AG09309 (cell line): ENCODE results near the gene HS3ST1.

ENCODE experiments used
- DNase-seq: peaks from one replicate; pipeline ENCODE4 v3.0.0-alpha.2; 2010; ENCODE audit warnings: low read depth
- H3K4me3 ChIP-seq: 2 replicates; pipeline ENCODE4 v1.5.1; 2011; ENCODE audit warnings: mild to moderate bottlenecking, low read depth, low read length, moderate library complexity; ENCODE audit not compliant: control insufficient read depth
- TF ChIP-seq, protein P1 (sequence below): IDR thresholded peaks from 2 replicates; pipeline ENCODE4 v1.5.1; 2011; ENCODE audit warnings: mild to moderate bottlenecking, low read depth, low read length, inconsistent platforms; ENCODE audit not compliant: insufficient read depth, control insufficient read depth; ENCODE audit errors: missing control alignments

Gene HS3ST1

DNA sequence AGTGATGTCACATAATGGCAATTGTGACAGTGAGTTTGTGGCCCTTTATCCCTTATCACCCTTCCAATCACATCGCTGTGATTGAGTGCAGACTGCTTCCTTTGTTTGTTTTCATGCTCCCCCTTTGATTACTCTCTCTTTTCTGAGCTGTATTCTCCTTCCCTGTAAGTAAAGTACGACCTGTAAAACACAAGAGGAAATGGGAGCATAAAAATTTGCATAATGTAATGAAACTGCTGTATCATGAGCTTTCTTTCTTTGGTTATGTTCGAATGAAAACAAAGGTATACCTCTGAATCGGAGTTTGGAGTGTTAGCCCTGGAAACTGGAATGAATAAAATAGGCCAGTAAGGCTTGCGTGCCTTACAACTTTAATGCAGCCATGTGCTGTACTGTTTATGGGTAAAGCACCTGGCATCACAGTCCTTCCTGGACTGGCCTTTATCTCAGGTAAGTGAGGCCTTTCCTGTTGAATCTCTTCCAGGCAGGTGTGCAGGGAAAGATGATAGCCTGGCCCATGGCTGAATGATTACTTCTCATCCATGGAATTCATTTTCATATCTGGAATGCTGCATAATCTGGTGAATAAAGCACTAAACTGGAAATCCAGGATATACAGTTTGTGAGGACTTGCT is 26.6 kb upstream of the HS3ST1 start:
- no peak overlapping the region for H3K4me3 ChIP-seq
- DNase-seq, result no peak
- TF ChIP-seq, protein P1, sequence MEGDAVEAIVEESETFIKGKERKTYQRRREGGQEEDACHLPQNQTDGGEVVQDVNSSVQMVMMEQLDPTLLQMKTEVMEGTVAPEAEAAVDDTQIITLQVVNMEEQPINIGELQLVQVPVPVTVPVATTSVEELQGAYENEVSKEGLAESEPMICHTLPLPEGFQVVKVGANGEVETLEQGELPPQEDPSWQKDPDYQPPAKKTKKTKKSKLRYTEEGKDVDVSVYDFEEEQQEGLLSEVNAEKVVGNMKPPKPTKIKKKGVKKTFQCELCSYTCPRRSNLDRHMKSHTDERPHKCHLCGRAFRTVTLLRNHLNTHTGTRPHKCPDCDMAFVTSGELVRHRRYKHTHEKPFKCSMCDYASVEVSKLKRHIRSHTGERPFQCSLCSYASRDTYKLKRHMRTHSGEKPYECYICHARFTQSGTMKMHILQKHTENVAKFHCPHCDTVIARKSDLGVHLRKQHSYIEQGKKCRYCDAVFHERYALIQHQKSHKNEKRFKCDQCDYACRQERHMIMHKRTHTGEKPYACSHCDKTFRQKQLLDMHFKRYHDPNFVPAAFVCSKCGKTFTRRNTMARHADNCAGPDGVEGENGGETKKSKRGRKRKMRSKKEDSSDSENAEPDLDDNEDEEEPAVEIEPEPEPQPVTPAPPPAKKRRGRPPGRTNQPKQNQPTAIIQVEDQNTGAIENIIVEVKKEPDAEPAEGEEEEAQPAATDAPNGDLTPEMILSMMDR, result no peak

DNA sequence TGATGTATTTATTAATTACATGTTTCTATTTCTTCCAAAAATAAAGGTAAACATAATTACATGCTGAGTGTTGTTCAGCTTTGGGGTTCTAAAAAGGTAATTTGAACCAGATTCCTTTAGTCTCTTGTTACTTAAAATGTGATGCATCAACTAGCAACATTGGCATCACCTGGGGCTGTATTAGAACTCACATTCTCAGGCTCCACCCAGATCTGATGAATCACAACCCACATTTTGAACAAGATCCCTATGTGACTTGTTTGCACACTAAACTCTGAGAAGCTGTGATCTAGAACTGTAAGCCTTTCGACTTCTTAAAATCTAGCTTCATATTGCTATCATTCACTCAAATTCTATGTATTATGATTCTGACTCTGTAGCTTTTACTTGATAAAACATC is 23.0 kb upstream of the HS3ST1 start:
- no peak overlapping the region for H3K4me3 ChIP-seq
- TF ChIP-seq, protein P1, result no peak
- no peak for DNase-seq

DNA sequence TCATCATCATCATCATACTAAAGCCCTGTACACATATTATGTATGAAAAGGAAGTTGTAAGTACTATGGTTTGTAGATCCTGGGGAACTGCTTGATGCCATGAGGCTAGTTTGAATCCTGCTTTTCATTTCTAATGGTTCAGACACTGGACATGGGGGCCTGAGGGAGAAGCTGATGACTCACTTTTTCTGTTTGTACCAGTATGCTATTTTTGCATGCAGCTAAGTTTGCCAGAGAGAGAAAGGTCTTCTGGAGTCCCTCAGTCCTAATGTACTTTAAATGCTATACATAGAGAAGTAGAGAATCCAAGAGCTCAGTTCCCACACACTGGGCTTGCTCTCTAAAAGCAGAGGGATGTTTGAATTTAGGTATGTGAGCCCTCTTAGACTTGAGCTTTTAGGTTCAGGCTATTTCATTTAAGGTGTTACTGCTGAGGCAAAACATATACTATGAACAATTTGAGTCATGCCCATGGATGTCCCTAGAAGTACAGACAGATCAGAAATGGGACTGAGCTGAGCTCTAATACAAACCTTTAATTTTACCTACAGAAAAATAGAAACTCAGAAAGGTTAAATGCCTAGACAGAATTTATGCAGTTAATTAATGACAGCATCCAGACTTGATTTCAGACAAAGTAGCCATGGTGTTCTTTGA is 17.6 kb upstream of the HS3ST1 start:
- TF ChIP-seq, protein P1, result no peak
- H3K4me3 ChIP-seq, result no peak overlapping the region
- no peak for DNase-seq

DNA sequence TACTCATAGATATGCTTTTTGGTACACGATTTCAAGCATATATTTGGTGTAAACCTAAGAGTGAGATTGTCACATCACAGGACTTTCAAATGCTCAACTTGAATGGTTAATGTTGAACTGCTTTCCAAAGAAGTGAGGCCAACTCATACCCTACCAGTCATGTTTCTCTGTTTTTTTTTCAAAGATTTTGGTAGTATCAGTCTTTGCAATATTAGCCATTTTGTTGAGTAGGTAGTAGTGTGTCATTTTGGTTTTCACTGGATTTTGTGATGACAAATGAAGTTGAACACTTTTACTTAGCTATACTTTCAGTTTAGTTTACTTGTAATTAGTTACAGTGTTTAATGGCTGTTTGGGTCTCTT is 12.5 kb upstream of the HS3ST1 start:
- H3K4me3 ChIP-seq, result no peak overlapping the region
- no peak for DNase-seq
- TF ChIP-seq, protein P1, result no peak

DNA sequence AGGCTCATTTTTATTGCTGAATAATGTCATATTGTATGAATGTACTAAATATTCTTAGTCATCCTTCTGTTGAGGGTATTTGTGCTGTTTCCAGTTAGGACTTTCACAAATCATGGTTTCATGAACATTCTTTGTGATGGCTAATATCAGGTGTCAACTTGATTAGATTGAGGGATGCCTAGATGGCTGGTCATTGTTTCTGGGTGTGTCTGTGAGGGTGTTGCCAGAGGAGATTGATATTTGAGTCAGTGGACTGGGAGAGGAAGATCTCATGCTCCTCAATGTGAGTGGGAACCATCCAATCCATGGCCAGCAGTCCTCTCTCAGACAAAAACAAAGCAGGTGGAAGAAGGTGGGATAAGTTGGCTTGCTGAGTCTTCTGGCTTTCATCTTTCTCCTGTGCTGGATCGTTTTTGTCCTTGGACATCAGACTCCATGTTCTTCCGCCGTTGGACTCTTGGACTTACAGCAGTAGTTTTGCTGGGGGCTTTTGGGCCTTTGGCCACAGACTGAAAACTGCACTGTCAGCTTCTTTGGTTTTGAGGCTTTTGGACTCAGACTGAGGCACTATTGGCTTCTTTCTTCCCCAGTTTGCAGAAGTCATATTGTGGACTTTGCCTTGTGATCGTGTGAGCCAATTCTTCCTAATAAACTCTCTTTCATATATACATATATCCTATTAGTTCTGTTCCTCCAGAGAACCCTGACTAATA is 11.9 kb upstream of the HS3ST1 start:
- H3K4me3 ChIP-seq, result no peak overlapping the region
- DNase-seq, result no peak
- TF ChIP-seq, protein P1, result no peak

DNA sequence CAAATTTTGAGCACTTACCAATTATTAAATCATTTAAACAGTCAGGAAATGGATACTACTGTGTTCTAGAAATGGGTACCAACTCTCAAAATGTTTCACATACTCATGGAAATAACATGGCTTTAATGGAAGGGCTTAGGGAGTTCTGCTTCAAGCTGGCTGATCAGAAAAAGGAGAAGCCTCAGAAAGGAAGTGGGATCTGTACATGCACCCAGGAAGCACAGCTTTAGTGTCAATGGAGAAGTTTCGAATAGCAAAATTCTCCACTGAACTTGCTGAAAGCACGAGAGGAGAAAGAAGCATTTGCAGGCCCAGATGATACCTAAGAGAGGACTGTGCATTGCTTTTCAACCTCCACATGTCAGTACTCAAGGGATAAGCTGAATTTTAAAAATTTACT is 11.1 kb upstream of the HS3ST1 start:
- DNase-seq, result no peak
- no peak overlapping the region for H3K4me3 ChIP-seq
- TF ChIP-seq, protein P1, result no peak
